GM19397 (cell line): ENCODE measurements around the gene PRKG1.
A peak's percentile ranks its signal among the peaks of the same experiment; 100 is the strongest.

ENCODE experiments used
- ATAC-seq: cut with Tn5 transposase; IDR thresholded peaks from one replicate; pipeline ENCODE4 v1.9.1; 2021; ENCODE audit warnings: mild to moderate bottlenecking, moderate library complexity; ENCODE audit not compliant: unreplicated experiment

The PRKG1 gene

DNA sequence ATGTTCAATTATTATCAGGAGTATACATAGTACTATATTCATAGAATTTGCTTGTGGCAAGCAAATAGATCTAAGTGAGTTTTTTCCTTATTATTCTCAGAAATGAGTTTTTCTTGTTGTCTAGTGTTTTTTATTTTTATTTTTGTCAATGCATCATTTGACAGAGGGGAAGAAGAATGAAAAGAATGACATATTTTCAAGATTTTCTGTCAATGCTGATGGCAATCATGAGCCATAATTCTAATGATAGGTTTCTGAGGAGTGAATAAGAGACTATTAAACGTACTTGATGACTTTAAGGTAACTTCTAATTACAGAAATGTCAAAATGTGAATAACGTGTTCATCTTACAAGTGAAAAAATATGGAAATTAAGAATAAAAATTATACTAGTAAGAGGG is 769.7 kb downstream of the PRKG1 start:
- no peak for ATAC-seq

DNA sequence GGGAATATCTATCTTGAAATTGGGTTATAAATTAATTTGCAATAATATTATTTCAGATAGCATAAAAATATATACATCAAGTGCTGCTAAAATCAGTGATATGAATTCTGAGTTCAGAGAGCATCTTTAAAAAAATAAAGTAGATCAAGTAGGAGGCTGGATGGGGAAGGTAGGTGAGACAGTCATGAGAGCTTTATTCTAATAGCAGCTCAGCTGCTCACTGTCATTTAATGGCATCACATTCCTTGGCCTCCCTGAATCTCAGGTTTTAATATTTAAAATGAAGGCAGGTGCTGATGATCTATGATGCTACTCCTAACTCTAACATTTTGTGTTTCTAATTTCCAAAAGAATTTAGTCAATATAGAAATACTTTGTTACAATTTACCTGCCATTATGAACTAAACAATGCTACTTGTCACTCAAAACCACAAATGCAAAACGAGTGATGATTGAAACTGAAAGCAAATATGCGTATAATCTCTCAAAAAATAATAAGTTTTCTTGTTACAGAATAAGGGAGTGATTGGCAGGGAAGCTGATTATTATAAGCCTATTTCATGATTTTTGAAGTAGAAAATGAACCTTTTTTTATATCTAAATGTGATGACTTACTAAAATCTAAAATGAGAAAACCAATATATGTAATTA is 772.7 kb downstream of the PRKG1 start:
- ATAC-seq, result no peak

DNA sequence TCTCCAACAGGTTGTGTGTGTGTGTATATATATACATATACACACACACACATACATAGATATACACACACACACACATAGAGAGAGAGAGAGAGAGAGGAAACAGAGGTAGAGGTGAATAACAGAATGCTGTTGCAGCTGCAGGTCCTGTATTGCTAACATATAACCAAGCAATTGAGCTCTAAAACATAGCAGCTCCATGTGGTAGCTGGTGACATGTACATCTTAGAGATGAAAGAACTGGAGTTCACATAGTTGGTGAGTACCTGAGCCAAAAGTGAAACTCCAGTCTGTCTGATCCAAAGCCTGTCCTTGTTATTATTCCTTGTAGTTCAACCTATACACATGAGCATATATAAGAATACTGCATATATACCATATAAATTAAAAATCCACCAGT is 778.0 kb downstream of the PRKG1 start:
- ATAC-seq, result no peak

DNA sequence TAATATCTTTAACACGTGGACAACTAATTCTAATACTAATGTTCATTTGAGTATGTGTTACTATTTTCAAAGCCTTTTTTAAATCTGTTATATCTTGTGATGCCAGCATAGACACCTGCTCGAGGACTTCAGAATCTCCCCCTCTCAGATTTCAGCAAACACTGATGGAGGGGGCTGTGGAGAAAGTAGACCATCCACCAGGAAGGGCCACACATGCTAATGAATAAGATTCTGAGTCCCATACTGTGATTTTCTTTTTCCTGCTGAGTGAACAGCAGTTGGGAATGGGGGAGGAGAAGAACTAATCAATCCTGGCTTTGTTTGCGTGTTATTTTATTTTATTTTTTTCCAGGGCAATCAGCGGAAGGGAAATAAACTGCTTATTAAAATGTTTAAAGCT is 783.0 kb downstream of the PRKG1 start:
- ATAC-seq, result no peak

DNA sequence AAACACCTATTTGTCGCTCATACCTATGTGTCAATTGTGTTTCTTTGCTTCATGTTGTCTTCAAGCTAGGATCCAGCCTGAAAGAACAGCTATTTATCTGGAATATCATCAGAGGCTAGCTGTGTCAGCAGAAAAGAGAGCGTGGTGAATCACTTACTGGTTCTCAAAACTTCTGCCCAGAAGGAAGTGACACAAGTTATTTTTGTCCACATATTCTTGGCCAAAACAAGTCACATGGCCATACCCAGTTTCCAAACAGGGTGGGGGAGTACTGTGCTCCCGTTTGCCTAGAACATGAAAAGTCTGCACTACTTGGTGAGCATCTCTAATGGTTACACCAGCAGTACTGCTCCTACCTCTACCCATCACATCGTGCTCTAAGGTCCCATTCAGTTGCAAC is 786.0 kb downstream of the PRKG1 start:
- ATAC-seq, result no peak

DNA sequence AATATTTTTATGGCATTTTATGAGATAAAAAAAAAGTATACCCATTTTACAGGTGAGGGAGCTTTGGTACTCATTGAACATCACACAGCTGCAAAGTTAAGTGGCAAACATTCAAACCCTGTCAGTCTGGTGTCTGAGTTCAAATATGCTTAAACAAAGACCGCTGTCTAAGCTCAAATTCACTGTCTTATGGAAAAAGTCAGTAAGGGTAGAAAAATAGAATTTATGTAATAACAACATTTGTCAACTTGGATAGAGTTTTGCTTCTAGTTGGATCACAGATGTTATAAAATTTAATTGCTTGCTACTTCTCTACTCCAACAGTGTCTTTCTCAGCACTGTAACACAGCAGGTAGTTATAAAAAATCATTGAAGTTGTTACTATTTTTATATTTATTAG is 786.8 kb downstream of the PRKG1 start:
- ATAC-seq, result no peak

DNA sequence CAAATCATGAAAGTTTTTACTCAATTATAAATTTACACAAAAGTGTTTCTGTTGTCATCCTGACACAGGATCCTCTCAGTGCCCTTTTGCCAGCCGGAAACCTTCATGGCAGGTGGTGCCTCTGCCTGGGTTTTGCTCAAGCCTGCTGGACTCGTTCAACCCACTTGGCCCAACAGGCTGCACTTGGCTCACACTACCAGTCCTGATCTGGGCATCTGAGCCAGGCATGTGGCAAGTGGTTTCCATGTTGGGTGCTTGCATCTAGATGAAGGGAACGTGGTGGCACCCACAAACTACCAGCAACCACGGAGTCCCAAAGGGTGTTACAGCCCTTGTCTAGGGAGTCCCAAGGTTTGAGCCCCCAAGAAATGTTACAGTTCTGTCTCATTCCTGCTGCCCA is 787.4 kb downstream of the PRKG1 start:
- ATAC-seq, result no peak

DNA sequence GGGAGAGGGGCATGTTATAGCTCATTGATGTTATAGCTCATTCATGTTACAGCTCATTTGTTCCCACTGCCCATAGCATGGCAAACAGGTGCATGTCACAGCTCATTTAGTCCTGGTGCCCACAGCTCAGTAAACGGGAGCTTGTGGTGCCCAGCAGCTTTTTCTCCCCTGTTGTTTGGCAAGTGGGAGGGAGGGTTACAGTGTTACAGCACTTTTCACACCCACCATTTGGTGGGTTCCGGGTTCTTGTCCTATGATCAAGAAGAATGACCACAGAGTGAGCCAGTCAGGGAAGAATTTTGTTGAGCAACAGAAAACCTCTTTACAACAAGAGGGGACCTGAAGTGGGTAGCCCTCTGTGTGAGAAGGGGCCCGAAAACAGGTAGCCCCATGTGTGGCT is 787.9 kb downstream of the PRKG1 start:
- ATAC-seq, result no peak

DNA sequence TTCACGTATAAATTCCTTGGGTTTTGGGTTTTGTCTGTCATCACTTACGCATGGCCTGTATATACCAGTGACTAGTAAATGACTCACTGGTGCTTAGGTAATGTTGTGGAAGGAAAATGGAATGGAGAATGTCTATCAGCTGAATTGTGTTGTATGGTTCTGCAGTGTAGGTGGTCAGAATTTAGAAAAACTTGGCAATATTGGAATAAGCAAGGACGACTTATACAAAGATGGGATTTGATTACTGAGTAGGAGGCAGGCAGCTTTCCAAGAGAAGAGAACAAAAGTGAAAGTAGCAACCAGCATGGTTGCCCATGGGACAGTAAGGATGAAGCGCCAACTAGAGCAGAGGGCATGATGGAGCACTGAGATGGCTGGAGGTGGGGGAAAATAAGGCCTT is 793.7 kb downstream of the PRKG1 start:
- ATAC-seq, result no peak

DNA sequence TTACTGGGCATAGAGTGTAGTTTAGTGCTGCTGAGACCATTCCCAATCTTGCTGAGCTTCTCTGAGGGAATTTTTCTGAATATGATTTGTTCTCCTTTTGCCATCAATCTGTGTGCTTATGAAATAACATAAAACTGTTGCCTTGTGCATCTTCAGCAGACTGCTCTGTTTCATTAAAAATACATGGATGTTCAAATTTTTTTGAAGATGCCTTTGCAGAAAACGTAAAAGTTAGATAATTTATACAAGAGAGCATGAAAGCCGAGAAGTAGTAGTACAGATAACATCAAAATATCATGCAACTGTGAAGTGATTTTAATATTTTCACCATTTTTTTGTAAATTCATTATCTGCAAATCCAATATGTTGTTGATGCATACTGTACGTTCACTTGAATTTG is 799.8 kb downstream of the PRKG1 start:
- no peak for ATAC-seq

DNA sequence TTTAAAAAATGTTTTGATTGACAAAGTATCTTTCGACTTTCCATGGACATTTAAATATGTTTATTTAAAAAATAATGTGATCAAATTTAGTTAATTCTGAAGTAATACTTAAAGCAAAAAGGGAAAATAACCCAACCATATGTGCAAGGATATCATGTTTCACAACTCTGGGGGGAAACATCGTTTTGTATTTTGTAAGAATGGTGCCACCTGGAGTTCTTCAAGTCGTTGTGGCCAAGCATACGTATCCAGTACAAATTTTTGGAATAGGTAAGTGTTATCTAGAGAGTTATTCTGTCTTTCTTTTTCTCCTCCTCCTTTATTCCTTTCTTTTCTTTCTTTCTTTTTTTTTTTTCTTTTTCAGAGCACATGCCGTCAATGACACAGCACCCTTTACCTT is 801.3 kb downstream of the PRKG1 start:
- ATAC-seq, result no peak

DNA sequence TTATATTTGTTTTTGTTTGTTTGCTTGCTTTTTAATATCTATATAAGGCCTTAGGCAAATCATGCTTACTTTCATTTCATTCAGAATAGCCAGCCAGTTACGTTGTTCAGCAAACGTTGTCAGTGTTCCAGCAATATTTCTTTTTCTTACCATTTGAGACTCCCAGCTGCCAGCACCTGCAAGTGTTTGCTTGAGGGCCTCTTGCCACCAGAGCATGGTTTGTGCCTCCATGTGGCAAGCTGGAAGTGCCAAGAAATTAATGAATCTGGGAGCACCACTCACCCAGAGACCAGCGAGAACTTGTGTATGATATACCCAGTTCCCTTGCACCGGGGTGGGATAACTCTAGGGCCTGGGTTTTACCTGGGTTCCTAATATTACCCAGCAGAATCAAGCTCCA is 802.2 kb downstream of the PRKG1 start:
- no peak for ATAC-seq

DNA sequence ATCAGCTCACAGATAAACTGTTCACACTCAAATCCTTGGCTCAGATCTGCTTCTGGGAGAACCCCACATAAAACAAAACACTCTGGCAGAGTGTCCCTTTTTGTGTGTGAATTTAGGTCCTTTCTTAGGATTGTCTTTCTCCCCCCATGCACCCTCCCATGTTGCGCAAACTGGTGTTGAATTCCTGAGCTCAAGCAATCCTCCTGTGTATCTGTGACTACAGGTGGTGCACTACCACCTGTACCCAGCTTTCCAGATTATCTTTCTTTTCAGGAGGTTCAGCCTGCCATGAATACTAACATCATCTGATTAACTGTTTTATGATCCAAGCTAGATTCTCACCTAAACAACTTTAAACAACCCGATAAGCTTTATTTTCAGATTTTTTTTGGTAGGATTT is 802.7 kb downstream of the PRKG1 start:
- ATAC-seq, result no peak

DNA sequence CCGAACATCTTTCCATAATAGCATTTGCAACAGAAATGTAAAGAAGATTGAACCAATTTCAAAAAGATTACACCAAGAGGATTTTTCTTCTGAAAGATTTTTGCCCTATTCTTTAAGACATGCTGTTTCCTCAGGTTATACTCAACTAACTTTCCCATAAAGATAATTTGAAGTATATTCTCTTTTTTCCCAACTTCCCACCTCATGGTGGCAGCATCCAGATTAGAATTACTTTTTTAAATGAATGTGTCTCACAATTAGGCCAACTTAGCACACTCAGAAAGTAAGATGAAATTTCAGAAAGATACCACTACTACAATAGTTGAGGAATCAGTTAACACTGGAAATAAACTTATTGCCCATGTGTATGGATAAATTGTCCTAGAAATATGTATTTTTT is 803.3 kb downstream of the PRKG1 start:
- no peak for ATAC-seq

DNA sequence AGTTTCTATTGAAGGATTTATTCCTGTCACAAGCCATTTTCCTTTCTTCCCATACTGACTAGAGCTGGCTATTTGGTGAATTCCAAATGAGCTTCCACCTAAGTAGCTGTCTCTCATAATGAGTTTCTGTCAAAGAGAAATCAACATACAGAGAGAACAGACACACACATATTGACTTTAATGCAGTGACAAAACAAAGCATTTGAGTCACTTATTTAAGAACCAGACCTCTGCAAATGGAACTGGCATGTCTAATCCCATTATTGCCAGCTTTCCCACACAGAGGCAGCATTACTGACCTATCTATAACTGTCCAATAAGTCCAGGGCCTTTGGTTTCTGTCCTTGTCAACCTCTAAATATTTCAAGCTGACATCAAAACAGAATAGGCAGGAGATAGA is 804.4 kb downstream of the PRKG1 start:
- ATAC-seq, result peak; percentile 6

DNA sequence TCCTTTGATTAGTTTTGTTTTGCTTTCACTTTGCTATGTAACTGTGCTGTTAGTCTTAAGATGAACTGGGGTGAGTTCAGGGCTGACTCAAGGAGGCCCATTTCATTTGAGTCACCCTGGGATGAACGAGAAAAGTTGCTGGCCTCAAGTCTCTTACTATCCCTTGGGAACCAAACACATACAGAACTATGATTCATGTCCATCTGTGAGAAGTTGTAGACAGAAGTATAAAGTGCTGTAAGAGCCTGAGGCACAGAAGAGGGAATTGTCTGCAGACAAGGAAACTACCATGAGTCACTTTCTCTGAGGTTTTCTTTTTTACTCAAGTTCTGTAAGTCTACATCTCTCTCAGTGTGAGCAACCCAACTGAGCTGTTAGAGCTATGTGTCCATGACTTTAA is 805.0 kb downstream of the PRKG1 start:
- ATAC-seq, result peak; percentile 90

DNA sequence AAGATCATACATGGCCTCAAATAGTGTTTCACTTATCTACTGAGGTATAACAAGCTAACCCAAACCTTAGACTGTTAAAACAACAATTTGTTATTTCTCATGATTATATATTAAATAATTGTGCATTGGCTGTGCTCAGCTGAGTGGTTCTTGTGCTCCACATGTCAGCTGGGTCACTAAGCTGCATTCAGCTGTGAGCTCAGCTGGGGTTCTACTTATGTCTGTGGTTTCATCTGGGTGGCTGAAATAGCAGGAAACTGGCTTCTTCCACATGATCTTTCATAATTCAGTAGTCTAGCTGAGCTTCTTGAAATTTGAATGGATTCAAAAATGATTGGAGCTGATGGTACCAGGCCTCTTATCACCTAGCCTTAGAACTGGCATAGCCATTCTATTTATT is 806.9 kb downstream of the PRKG1 start:
- ATAC-seq, result no peak

DNA sequence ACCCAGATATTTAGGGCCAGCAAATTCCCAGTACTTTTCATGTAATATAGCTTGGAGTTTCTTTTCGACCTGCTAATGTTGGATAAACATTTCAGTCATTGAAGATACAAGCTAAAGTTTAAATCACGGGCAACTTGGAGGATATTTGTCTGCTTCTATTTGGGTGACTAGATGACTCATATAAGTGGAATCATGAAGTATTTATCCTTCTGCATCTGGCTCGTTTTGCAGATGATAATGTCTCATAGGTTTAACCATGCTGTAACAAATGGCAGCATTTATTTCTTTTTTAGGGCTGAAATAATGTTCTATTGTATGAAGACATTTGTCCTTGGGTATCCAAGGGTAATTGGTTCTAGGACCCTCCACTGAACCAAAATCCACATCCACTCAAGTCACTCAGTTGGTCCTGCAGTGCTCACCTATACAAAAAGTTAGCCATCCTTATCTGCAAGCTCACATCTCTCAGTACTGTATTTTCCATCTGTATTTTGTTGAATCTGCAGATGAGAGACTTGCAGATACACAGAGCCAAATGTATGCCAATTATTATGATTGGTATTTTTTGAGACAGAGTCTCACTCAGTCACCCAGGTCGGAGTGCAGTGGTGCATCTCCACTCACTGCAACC is 812.3 kb downstream of the PRKG1 start:
- no peak for ATAC-seq

DNA sequence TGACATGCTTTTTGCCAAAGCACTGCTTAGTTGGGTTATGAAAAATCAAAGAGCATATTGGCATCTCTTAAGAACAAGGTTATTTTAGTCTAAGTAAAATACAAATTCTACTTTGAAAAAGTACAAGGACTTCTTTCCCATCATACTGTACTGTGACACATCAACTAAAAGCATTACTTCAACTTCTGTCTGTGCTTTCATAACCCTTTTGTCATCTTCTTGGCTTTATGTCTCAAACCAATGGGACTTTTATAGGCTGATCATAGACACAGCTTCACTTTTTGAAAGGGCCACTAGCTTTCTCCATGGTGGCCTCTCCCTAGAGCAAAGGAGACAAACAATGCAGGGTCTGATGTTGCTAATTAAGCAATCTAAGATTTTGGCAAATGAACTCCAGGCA is 814.0 kb downstream of the PRKG1 start:
- no peak for ATAC-seq

DNA sequence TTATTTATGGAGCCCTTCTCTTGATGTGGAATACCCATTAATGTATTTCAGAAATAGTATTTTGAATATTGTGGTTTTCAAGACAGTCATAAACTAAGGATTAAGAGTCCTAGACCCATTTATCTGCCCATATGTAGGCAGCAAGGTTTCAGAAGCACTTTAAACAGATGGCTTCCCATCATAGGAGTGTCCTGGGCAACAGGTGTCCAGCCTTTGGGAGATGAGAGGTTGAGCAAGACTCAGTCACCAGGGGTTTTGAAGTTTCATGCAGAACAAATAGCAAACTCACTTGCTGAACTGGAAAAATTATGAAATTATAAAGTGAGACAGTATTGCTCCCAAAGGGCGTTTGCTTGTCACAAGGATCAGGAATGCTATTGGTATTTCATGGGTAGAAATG is 818.0 kb downstream of the PRKG1 start:
- ATAC-seq, result no peak

DNA sequence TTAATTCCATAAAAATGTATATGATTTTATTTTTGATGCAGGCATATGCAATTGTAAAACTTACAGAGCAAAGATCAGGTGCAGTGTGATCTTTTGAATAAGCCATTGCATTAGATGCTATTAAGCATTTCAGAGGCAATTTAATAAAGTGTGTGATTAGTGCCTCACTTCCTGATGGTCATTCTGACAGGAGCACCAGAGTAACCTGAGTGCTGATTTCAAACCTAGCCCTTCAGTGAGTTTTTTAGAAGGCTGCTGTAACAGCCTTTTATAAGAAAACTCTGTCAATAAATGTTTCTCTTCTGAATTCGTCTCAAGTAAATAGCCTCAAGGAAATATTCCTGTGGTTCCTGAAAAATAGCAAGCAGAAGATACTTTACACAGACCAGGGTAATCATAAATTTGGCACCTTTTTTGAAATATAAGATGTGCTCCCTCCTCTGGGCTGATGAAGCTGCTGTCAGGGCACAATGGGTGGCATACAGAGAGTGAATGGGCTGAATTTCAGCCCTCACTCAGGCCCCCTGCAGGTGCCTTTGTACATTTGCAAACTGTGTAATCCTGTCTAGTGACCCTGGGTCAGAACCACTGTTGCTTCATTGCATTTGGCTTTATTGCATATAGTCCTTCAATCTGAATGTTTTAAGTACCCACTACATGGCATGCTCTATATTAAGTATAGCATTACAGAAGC is 818.8 kb downstream of the PRKG1 start:
- no peak for ATAC-seq

DNA sequence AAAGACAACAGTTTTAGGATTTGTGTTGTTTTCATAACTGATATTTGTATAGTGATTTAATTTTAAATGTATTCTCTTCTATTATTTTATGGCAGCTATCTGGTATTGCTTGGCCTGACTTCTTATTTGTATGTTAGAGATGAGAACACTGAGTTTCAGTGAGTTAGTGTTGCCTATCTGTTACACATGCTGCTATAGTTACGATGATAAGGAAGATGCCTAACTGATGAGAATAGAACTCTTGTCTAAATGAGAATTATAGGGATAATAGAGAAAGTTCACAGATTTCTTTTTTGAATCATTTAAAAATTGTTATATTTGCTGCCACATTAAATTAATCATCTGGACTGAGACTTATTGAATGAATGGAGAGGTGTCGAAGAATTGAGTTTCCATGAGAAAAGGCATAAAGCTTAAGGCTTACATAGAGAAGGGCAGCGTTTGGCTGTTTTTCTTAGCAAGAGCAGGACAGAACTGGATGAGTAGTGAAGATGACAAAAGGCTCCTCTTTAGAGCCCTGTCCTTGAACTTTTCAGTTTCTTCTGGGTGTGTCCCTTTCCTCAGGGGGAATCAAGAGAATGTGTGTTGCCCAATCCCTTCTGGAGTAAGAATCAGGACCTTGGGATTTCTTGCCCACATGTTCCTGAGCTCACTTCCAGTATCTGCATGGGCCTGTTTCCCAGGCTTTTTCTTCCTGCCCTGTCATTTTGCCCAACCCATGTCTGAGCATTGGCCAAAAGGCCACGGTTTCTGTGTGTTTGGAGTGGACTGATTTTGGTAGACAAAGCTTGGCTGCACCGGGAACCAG is 820.7 kb downstream of the PRKG1 start:
- ATAC-seq, result no peak
